ENCODE data around the gene AK8. TPM values are rescaled to one million over a fixed set of nuclear protein-coding genes. Genes with fewer than 3 reads are reported as not detected.

The AK8 gene
- total RNA-seq, 1 experiment from 2014 or later: 0.88 TPM

DNA sequence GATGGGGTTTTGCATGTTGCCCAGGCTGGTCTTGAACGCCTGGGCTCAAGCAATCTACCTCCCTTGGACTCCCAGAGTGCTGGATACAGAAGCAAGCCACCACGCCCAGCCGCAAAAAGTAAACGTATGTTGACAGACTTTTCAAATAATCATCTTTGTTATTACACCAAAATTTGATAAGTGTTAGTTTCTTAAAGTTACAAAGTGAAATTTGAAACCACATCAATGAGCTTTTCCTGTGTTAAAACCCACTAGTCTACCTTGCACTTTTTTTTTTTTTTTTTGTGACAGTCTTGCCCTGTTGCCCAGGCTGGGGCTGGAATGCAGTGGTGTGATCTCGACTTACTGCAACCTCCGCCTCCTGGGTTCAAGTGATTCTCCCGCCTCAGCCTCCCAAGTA, 30.6 kb upstream of the AK8 start:
- Mint-ChIP-seq H3K27me3 (ENCODE audit: insufficient read depth, unreplicated experiment) (no peaks in the 10 kb centered on the region), H3K4me3 (ENCODE audit: unreplicated experiment) (no peak overlapping the region), H3K27ac (ENCODE audit: unreplicated experiment) (no peak overlapping the region), H3K4me1 (ENCODE audit: low read depth, unreplicated experiment) (no peaks in the 10 kb centered on the region), H3K9me3 (ENCODE audit: unreplicated experiment) (no peaks in the 10 kb centered on the region), H3K36me3 (ENCODE audit: insufficient read depth, unreplicated experiment) (peaks cover 38% of the 10 kb centered on the region)
- H3K9me3 ChIP-seq: no peaks in the 10 kb centered on the region
- peaks cover 2% of the 10 kb centered on the region; the same call in 1 of the 2 replicates for H3K36me3 ChIP-seq (ENCODE audit: control insufficient read depth, insufficient read depth, low read length)
- no TSS peak for BruUV-seq (replicated peaks)
- no peaks in the 10 kb centered on the region for H3K27me3 ChIP-seq (replicated peaks; ENCODE audit: control insufficient read depth, insufficient read depth, low read length)
- DNase-seq: no peak
- intact Hi-C loops (cut with micrococcal nuclease; ENCODE audit: unreplicated experiment): no loop called here
- H3K4me3 ChIP-seq (ENCODE audit: low read depth, low read length): no peak overlapping the region
- CTCF ChIA-PET: no interaction called here
- POLR2A ChIA-PET: no interaction called here
- TF ChIP-seq, protein P1, sequence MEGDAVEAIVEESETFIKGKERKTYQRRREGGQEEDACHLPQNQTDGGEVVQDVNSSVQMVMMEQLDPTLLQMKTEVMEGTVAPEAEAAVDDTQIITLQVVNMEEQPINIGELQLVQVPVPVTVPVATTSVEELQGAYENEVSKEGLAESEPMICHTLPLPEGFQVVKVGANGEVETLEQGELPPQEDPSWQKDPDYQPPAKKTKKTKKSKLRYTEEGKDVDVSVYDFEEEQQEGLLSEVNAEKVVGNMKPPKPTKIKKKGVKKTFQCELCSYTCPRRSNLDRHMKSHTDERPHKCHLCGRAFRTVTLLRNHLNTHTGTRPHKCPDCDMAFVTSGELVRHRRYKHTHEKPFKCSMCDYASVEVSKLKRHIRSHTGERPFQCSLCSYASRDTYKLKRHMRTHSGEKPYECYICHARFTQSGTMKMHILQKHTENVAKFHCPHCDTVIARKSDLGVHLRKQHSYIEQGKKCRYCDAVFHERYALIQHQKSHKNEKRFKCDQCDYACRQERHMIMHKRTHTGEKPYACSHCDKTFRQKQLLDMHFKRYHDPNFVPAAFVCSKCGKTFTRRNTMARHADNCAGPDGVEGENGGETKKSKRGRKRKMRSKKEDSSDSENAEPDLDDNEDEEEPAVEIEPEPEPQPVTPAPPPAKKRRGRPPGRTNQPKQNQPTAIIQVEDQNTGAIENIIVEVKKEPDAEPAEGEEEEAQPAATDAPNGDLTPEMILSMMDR (IDR thresholded peaks at IDR 0.05; ENCODE audit: insufficient read depth in 1 of 2, low read depth in 1 of 2, low read length in 1 of 2, severe bottlenecking in 1 of 2, unreplicated experiment in 1 of 2): no peak
- H3K4me1 ChIP-seq: no peaks in the 10 kb centered on the region

DNA sequence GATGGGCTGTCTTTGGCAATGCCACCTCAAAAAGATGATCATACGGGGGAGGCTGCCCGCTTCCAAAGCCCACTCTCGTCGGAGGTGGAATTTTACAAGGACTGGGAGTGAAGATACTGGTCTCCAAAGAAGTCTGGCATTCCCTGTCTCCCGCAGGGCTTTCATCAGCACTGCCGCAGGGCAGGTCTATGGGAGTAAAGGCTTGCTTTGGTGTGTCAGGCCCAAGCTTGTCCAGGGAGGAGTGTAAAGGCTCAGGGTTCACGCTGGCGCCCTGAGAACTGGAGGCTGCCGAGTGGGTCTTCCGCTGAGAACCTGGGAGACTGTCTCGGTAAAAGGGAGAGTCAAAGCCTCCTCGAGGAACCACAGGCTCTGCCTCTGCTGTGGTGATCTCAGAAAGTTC, 27.6 kb upstream of the AK8 start:
- TF ChIP-seq, protein P1 (IDR thresholded peaks at IDR 0.05; ENCODE audit: insufficient read depth in 1 of 2, low read depth in 1 of 2, low read length in 1 of 2, severe bottlenecking in 1 of 2, unreplicated experiment in 1 of 2): no peak
- Mint-ChIP-seq H3K9me3 (ENCODE audit: unreplicated experiment) (no peaks in the 10 kb centered on the region), H3K4me1 (ENCODE audit: low read depth, unreplicated experiment) (no peaks in the 10 kb centered on the region), H3K4me3 (ENCODE audit: unreplicated experiment) (no peak overlapping the region), H3K36me3 (ENCODE audit: insufficient read depth, unreplicated experiment) (peaks cover 28% of the 10 kb centered on the region), H3K27me3 (ENCODE audit: insufficient read depth, unreplicated experiment) (no peaks in the 10 kb centered on the region), H3K27ac (ENCODE audit: unreplicated experiment) (no peak overlapping the region)
- H3K9me3 ChIP-seq: no peaks in the 10 kb centered on the region
- peaks cover 2% of the 10 kb centered on the region; the same call in 1 of the 2 replicates for H3K36me3 ChIP-seq (ENCODE audit: control insufficient read depth, insufficient read depth, low read length)
- intact Hi-C loops (cut with micrococcal nuclease; ENCODE audit: unreplicated experiment): no loop called here
- no peaks in the 10 kb centered on the region for H3K27me3 ChIP-seq (replicated peaks; ENCODE audit: control insufficient read depth, insufficient read depth, low read length)
- H3K4me1 ChIP-seq: no peaks in the 10 kb centered on the region
- no peak overlapping the region for H3K4me3 ChIP-seq (ENCODE audit: low read depth, low read length)
- no TSS peak for BruUV-seq (replicated peaks)
- ChIA-PET CTCF (no interaction called here), POLR2A (no interaction called here)
- DNase-seq: no peak

DNA sequence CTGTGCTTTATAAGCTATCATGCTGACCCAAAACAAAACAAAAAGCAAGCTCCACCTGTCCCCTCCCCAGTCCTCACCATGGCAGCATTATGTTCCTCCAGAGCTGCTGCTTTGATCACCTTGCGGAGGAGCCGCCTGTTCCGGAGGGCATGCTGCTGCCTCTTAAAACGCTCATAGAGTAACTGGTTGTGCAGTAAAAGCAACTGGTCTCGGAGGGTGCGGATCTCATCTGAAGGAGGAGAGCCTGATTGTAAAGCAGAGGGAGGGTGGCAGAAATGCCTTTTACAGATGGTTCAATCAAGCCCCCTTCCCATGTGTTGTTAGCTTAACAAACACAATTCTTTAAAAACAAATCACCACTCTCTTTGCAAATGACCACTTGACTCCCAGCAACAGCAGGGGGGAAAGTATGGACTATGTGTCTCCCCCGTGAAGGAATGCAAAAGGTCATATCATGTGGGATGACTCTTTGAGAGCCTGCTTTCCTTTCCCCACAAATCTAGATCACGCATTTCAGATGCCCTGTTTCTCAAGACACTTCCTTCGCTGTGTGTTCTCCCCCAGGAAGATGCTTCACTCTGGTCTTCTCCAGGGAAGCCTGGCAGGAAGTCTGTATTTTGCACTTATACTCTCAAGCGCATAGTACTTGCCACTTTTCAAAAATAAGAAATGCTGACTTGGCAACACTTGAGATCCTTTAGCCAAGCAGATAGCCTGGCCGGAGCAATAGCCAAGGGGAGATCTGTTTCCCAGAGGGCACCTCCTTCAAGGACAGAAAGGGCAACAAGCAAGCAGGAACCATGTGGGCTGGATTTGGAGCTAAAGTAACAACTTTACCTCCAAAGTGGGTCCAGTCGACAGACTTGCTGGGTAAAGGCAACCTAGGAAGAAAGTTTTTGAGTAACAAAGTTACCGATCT, 25.7 kb upstream of the AK8 start:
- intact Hi-C loops (cut with micrococcal nuclease; ENCODE audit: unreplicated experiment): loop anchor here (5.0 kb wide), 2 partner anchors 82 to 102 kb away; no protein-coding TSS in a partner anchor
- H3K9me3 ChIP-seq: no peaks in the 10 kb centered on the region

More for the DNA sequence above, 25.7 kb upstream of the AK8 start:
- TF ChIP-seq, protein P1 (IDR thresholded peaks at IDR 0.05; ENCODE audit: insufficient read depth in 1 of 2, low read depth in 1 of 2, low read length in 1 of 2, severe bottlenecking in 1 of 2, unreplicated experiment in 1 of 2): no peak
- no TSS peak for BruUV-seq (replicated peaks)
- H3K36me3 ChIP-seq (ENCODE audit: control insufficient read depth, insufficient read depth, low read length): no peaks in the 10 kb centered on the region; the same call in 1 of the 2 replicates
- no peak for DNase-seq
- H3K27ac Mint-ChIP-seq (ENCODE audit: unreplicated experiment): no peak overlapping the region
- H3K9me3 Mint-ChIP-seq (ENCODE audit: unreplicated experiment): no peaks in the 10 kb centered on the region
- ChIA-PET CTCF (no interaction called here), POLR2A (no interaction called here)
- H3K27me3 ChIP-seq (replicated peaks; ENCODE audit: control insufficient read depth, insufficient read depth, low read length): no peaks in the 10 kb centered on the region
- no peaks in the 10 kb centered on the region for H3K4me1 Mint-ChIP-seq (ENCODE audit: low read depth, unreplicated experiment)
- H3K27me3 Mint-ChIP-seq (ENCODE audit: insufficient read depth, unreplicated experiment): no peaks in the 10 kb centered on the region
- no peaks in the 10 kb centered on the region for H3K4me1 ChIP-seq
- H3K4me3 Mint-ChIP-seq (ENCODE audit: unreplicated experiment): no peak overlapping the region
- H3K36me3 Mint-ChIP-seq (ENCODE audit: insufficient read depth, unreplicated experiment): peaks cover 15% of the 10 kb centered on the region
- H3K4me3 ChIP-seq (ENCODE audit: low read depth, low read length): no peak overlapping the region

Data from Caco-2 (cell line).